K562 (cell line): Measurements from ENCODE around the gene SPRED2. TPM values are rescaled to one million over a fixed set of nuclear protein-coding genes. Genes with fewer than 3 reads are reported as not detected.

Experiments used
- ARID4B ChIP-seq: sonication (generic); formaldehyde crosslinking; IDR thresholded peaks from 2 replicates; pipeline ENCODE4 v1.8.0; 2022; ENCODE audit warnings: mild to moderate bottlenecking, missing genetic modification reagents
- MCM7 ChIP-seq, 2 experiments: fragments of 450-650 bp; IDR thresholded peaks; 2 replicates each; pipeline ENCODE4 v1.6.1; 2016 to 2018
- SMC3 ChIP-seq: conservative IDR thresholded peaks from 2 replicates; pipeline ENCODE4 v1.6.1; 2011; ENCODE audit warnings: low read depth, low read length, improper control_type of control experiment; ENCODE audit not compliant: insufficient read depth
- ZMIZ1 ChIP-seq, 2 experiments: fragments of 150-350 bp in 1 of 2; IDR thresholded peaks; 2 replicates each; pipeline ENCODE4 v1.6.1; 2012 to 2016; ENCODE audit warnings: low read depth in 2 of 2, low read length in 2 of 2, mild to moderate bottlenecking in 1 of 2, moderate library complexity in 1 of 2
- polyA plus RNA-seq, 8 experiments: library from polyadenylated mRNA; depleted of rRNA in 4 of 8; stranded (reverse) in 5 of 8; unstranded in 3 of 8; fragments of >200 nt; fragmentation: Nextera tagmentation in 2 of 8; fragmentation: Illumina TruSeq in 1 of 8; extraction: Ambion mirVana in 2 of 8; extraction: Trizol in 1 of 8; gene quantifications; 2 replicates each; pipeline versions ENCODE4 v1.2.1 to v1.2.3, GENCODE V29; 2011 to 2014; ENCODE audit warnings: inconsistent platforms in 1 of 8, missing spikeins in 1 of 8
- total RNA-seq, 7 experiments: library from RNA; depleted of rRNA in 6 of 7; stranded (reverse); fragments of >200 nt in 6 of 7; fragmentation: Illumina TruSeq in 2 of 7; extraction: Trizol in 2 of 7; gene quantifications; 2 replicates each; pipeline versions ENCODE4 v1.2.1 to v1.2.3, GENCODE V29; 2011 to 2021; ENCODE audit warnings: low replicate concordance in 1 of 7

The SPRED2 gene
- total and polyA plus RNA-seq, 9 of the 15 experiments (the other 6 are each of a cell fraction or from before 2014, with no cell fraction given): 4.6 to 50.8 (median 14.1) TPM

DNA sequence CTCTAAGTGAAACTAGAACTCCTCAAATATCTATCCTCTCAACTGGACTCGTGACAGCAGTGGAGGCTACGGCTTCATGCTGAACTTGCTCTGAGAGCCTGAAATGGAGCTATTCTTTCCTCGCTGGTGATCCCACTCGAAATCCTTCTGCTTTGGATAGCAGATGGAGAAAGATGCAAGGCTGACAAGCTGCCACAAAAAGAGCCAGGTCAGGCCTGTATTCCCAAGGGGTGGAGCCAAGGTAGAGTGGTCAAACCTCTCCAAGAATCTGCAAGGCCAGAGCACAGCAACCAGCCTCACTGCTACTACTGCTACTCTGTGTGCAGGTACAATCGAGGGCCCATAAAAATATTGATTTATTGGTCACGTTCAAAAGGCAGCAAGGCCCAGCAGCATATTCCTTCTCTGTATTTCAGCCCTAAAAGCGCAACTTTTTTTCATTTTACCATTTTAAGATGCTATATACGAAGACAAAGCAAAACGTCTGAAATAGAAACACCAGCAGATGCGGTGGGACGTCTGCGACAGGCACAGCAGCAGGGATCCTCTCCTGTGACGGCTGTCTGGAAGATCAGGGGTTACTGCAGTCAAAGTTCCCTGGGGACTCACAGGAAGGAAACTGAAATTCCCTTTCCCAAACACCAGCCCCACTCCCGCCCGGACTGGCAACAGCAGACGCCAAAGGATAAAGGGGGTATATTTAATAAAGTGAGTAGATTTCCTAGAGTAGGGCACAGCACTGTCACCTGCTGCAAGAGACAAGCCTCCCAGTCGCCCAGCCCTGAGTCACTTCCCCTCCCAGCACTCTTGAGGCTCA lies 2.4 kb downstream of the SPRED2 start (continued):
- TF ChIP-seq ARID4B (no peak), ZMIZ1 (IDR thresholded peaks at IDR 0.05; ENCODE audit: low read depth in 2 of 2, low read length in 2 of 2) (no peak), MCM7 (IDR thresholded peaks at IDR 0.05) (no peak), SMC3 (no peak)
